Activated T-cell treated with anti-CD3 and anti-CD28 coated beads, Interleukin-2, amount 50 U/mL, for 4 hours (primary cell): ENCODE data around the gene PRKCE. TPM values are rescaled to one million over a fixed set of nuclear protein-coding genes. Genes with fewer than 3 reads are reported as not detected.
"Not testable (repeated sequence)": the region's sequence is repeated elsewhere in the genome, so short reads cannot be mapped to it uniquely, and the experiment has no call there.

ENCODE experiments used
- ATAC-seq, 2 donors: fragments of 200-7000 bp; cut with Tn5 transposase; one replicate each; pipeline ENCODE4 v1.10.0; 2021
- DNase-seq: peaks from one replicate; pipeline ENCODE4 v3.0.0-alpha.2; 2020
- H3K27me3 Mint-ChIP-seq: one replicate; pipeline ENCODE4 v1.8.0; 2021; ENCODE audit warnings: low read depth, mixed read lengths
- H3K36me3 Mint-ChIP-seq: one replicate; pipeline ENCODE4 v1.8.0; 2022; ENCODE audit warnings: mixed read lengths; ENCODE audit not compliant: insufficient read depth
- H3K4me1 Mint-ChIP-seq: one replicate; pipeline ENCODE4 v1.8.0; 2021; ENCODE audit warnings: low read depth, mixed read lengths
- H3K4me3 Mint-ChIP-seq: one replicate; pipeline ENCODE4 v1.8.0; 2021; ENCODE audit warnings: mild to moderate bottlenecking, moderate library complexity, mixed read lengths
- H3K9me3 Mint-ChIP-seq: one replicate; pipeline ENCODE4 v1.8.0; 2021; ENCODE audit warnings: mixed read lengths
- total RNA-seq, 3 donors: library from RNA; stranded (reverse); gene quantifications; one replicate each; pipeline ENCODE4 v1.2.1, GENCODE V29; 2021

PRKCE gene
- total RNA-seq, 3 donors from 2014 or later, result 9.1 to 9.5 (median 9.2) TPM

- Mint-ChIP-seq H3K4me1 (peaks cover 11% of the 10 kb centered on the region), H3K9me3 (no peaks in the 10 kb centered on the region), H3K36me3 (no peaks in the 10 kb centered on the region), H3K4me3 (no peak overlapping the region), H3K27me3 (no peaks in the 10 kb centered on the region)
- DNase-seq, result no peak
- no peak for ATAC-seq
Observed at GRCh38 chr2:45690231-45690630, 38.8 kb downstream of the PRKCE start.

GRCh38 chr2:45691171-45691999 lies 39.9 kb downstream of the PRKCE start:
- DNase-seq (no peak), ATAC-seq (no peak)
- Mint-ChIP-seq H3K4me1 (peaks cover 14% of the 10 kb centered on the region), H3K9me3 (no peaks in the 10 kb centered on the region), H3K27me3 (no peaks in the 10 kb centered on the region), H3K36me3 (no peaks in the 10 kb centered on the region), H3K4me3 (no peak overlapping the region)

GRCh38 chr2:45692566-45692965 lies 41.1 kb downstream of the PRKCE start:
- H3K9me3 Mint-ChIP-seq, result no peaks in the 10 kb centered on the region
- no peaks in the 10 kb centered on the region for H3K27me3 Mint-ChIP-seq
- peaks cover 14% of the 10 kb centered on the region for H3K4me1 Mint-ChIP-seq
- DNase-seq (no peak), ATAC-seq (no peak)
- no peak overlapping the region for H3K4me3 Mint-ChIP-seq
- H3K36me3 Mint-ChIP-seq, result no peaks in the 10 kb centered on the region

GRCh38 chr2:45695480-45696007 lies 44.1 kb downstream of the PRKCE start:
- H3K36me3 Mint-ChIP-seq, H3K9me3 Mint-ChIP-seq, ATAC-seq, DNase-seq, H3K27me3 Mint-ChIP-seq, H3K4me3 Mint-ChIP-seq: not testable (repeated sequence)
- peaks cover 23% of the 10 kb centered on the region for H3K4me1 Mint-ChIP-seq

- Mint-ChIP-seq H3K36me3 (peaks cover 8% of the 10 kb centered on the region), H3K4me1 (peaks cover 22% of the 10 kb centered on the region), H3K4me3 (no peak overlapping the region), H3K27me3 (no peaks in the 10 kb centered on the region), H3K9me3 (no peaks in the 10 kb centered on the region)
- DNase-seq, result no peak
- no peak for ATAC-seq
Observed at GRCh38 chr2:45696708-45697107, 45.2 kb downstream of the PRKCE start.

- H3K36me3 Mint-ChIP-seq, result peaks cover 8% of the 10 kb centered on the region
- H3K4me3 Mint-ChIP-seq, result no peak overlapping the region
- no peaks in the 10 kb centered on the region for H3K9me3 Mint-ChIP-seq
- H3K27me3 Mint-ChIP-seq, result no peaks in the 10 kb centered on the region
- DNase-seq (no peak), ATAC-seq (no peak)
- peaks cover 22% of the 10 kb centered on the region for H3K4me1 Mint-ChIP-seq
Observed at GRCh38 chr2:45697190-45697589, 45.7 kb downstream of the PRKCE start.

GRCh38 chr2:45698554-45698953 lies 47.1 kb downstream of the PRKCE start:
- Mint-ChIP-seq H3K36me3 (peaks cover 8% of the 10 kb centered on the region), H3K9me3 (no peaks in the 10 kb centered on the region), H3K4me1 (peaks cover 22% of the 10 kb centered on the region), H3K27me3 (no peaks in the 10 kb centered on the region), H3K4me3 (no peak overlapping the region)
- DNase-seq, result no peak
- ATAC-seq, result no peak

- Mint-ChIP-seq H3K4me1 (peaks cover 22% of the 10 kb centered on the region), H3K4me3 (no peak overlapping the region), H3K27me3 (no peaks in the 10 kb centered on the region), H3K36me3 (peaks cover 8% of the 10 kb centered on the region), H3K9me3 (no peaks in the 10 kb centered on the region)
- DNase-seq (no peak), ATAC-seq (peak; percentile 79 to 84)
Observed at GRCh38 chr2:45699032-45699658, 47.7 kb downstream of the PRKCE start.

GRCh38 chr2:45700407-45701013 lies 49.0 kb downstream of the PRKCE start:
- ATAC-seq (no peak), DNase-seq (no peak)
- H3K27me3 Mint-ChIP-seq, result no peaks in the 10 kb centered on the region
- H3K4me1 Mint-ChIP-seq, result peaks cover 20% of the 10 kb centered on the region
- H3K9me3 Mint-ChIP-seq, result no peaks in the 10 kb centered on the region
- H3K4me3 Mint-ChIP-seq, result no peak overlapping the region
- H3K36me3 Mint-ChIP-seq, result peaks cover 8% of the 10 kb centered on the region

- Mint-ChIP-seq H3K9me3 (no peaks in the 10 kb centered on the region), H3K4me3 (no peak overlapping the region), H3K4me1 (peaks cover 4% of the 10 kb centered on the region), H3K27me3 (no peaks in the 10 kb centered on the region), H3K36me3 (peaks cover 25% of the 10 kb centered on the region)
- DNase-seq (no peak), ATAC-seq (no peak)
Observed at GRCh38 chr2:45705233-45705632, 53.8 kb downstream of the PRKCE start.

- Mint-ChIP-seq H3K4me3 (no peak overlapping the region), H3K4me1 (no peaks in the 10 kb centered on the region), H3K27me3 (no peaks in the 10 kb centered on the region), H3K36me3 (peaks cover 23% of the 10 kb centered on the region), H3K9me3 (no peaks in the 10 kb centered on the region)
- no peak for DNase-seq
- no peak for ATAC-seq
Observed at GRCh38 chr2:45706033-45706432, 54.6 kb downstream of the PRKCE start.

GRCh38 chr2:45707006-45707405 lies 55.5 kb downstream of the PRKCE start:
- no peak for ATAC-seq
- Mint-ChIP-seq H3K4me3 (no peak overlapping the region), H3K36me3 (peaks cover 19% of the 10 kb centered on the region), H3K27me3 (no peaks in the 10 kb centered on the region), H3K9me3 (no peaks in the 10 kb centered on the region), H3K4me1 (no peaks in the 10 kb centered on the region)
- no peak for DNase-seq

GRCh38 chr2:45707661-45708060 lies 56.2 kb downstream of the PRKCE start:
- no peaks in the 10 kb centered on the region for H3K9me3 Mint-ChIP-seq
- ATAC-seq (no peak), DNase-seq (no peak)
- peaks cover 3% of the 10 kb centered on the region for H3K4me1 Mint-ChIP-seq
- H3K4me3 Mint-ChIP-seq, result no peak overlapping the region
- no peaks in the 10 kb centered on the region for H3K27me3 Mint-ChIP-seq
- peaks cover 22% of the 10 kb centered on the region for H3K36me3 Mint-ChIP-seq

- Mint-ChIP-seq H3K27me3 (no peaks in the 10 kb centered on the region), H3K9me3 (no peaks in the 10 kb centered on the region), H3K4me1 (peaks cover 5% of the 10 kb centered on the region), H3K36me3 (peaks cover 28% of the 10 kb centered on the region), H3K4me3 (no peak overlapping the region)
- ATAC-seq (no peak), DNase-seq (no peak)
Observed at GRCh38 chr2:45708501-45708900, 57.0 kb downstream of the PRKCE start.
